Nephron (organoid): ENCODE results near the gene OR6M1.

Experiments used
- H3K27ac Mint-ChIP-seq, 3 experiments: 2 replicates each; pipeline ENCODE4 v1.8.0; 2020; ENCODE audit warnings: mixed read lengths in 3 of 3, mild to moderate bottlenecking in 2 of 3, moderate library complexity in 1 of 3
- H3K27me3 Mint-ChIP-seq: 2 replicates; pipeline ENCODE4 v1.8.0; 2021; ENCODE audit warnings: low read depth, mild to moderate bottlenecking, moderate library complexity, mixed read lengths
- H3K36me3 Mint-ChIP-seq: 2 replicates; pipeline ENCODE4 v1.8.0; 2020; ENCODE audit warnings: low read depth, mixed read lengths
- H3K4me1 Mint-ChIP-seq: 2 replicates; pipeline ENCODE4 v1.8.0; 2020; ENCODE audit warnings: mixed read lengths
- H3K4me3 Mint-ChIP-seq, 3 experiments: 2 replicates each; pipeline ENCODE4 v1.8.0; 2020; ENCODE audit warnings: mild to moderate bottlenecking in 3 of 3, mixed read lengths in 3 of 3, moderate library complexity in 2 of 3
- H3K9me3 Mint-ChIP-seq: 2 replicates; pipeline ENCODE4 v1.8.0; 2020; ENCODE audit warnings: mixed read lengths
- TF ChIP-seq, protein P1 (sequence below), 3 experiments: fragments of 200-600 bp; sonication (generic); IDR thresholded peaks; one replicate each; pipeline ENCODE4 v1.5.0; 2021; ENCODE audit warnings: antibody characterized with exemption in 3 of 3; ENCODE audit not compliant: unreplicated experiment in 3 of 3

Gene OR6M1

DNA sequence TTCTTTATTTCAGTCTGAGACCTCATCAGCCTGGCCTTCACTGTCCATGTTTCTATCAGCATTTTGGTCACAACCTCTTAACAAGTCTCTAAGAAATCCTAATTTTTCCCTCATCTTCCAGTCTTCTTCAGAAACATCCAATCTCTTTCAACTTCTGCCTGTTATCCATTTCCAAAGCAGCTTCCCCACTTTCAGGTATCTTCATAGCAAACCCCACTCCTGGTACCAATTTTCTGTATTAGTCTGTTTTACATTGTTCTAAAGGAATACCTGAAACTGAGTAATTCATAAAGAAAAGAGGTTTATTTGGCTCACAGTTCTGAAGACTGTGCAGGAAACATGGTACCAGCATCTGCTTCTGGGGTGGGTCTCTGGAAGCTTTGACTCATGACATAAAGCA, 43.7 kb downstream of the OR6M1 start:
- Mint-ChIP-seq H3K9me3 (peaks cover 14% of the 10 kb centered on the region), H3K36me3 (no peaks in the 10 kb centered on the region), H3K4me1 (no peaks in the 10 kb centered on the region)

DNA sequence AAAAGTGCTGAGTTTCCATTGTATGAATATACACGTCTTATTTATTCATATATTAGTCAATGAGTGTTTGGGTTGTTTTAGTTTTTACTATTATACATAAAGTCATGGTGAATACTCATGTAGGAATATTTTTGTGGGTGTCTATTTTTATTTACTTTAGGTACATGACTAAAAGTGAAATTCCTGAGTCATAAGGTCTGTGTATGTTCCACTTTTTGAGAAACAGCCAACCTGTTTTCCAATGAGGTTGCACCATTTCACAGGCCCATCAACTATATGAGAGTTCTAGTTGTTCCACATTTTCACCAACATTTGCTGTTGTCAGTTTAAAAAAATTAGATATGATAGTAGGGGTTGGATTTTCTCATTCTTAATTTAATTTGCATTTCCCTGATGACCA, 45.3 kb downstream of the OR6M1 start:
- TF ChIP-seq, protein P1, sequence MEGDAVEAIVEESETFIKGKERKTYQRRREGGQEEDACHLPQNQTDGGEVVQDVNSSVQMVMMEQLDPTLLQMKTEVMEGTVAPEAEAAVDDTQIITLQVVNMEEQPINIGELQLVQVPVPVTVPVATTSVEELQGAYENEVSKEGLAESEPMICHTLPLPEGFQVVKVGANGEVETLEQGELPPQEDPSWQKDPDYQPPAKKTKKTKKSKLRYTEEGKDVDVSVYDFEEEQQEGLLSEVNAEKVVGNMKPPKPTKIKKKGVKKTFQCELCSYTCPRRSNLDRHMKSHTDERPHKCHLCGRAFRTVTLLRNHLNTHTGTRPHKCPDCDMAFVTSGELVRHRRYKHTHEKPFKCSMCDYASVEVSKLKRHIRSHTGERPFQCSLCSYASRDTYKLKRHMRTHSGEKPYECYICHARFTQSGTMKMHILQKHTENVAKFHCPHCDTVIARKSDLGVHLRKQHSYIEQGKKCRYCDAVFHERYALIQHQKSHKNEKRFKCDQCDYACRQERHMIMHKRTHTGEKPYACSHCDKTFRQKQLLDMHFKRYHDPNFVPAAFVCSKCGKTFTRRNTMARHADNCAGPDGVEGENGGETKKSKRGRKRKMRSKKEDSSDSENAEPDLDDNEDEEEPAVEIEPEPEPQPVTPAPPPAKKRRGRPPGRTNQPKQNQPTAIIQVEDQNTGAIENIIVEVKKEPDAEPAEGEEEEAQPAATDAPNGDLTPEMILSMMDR (IDR thresholded peaks at IDR 0.05; ENCODE audit: unreplicated experiment in 3 of 3): no peak
- H3K27ac Mint-ChIP-seq: no peak overlapping the region

More for the DNA sequence above, 43.7 kb downstream of the OR6M1 start:
- no peak overlapping the region for H3K27ac Mint-ChIP-seq
- no peak overlapping the region for H3K4me3 Mint-ChIP-seq
- TF ChIP-seq, protein P1 (IDR thresholded peaks at IDR 0.05; ENCODE audit: unreplicated experiment in 3 of 3): no peak
- H3K27me3 Mint-ChIP-seq: no peaks in the 10 kb centered on the region

DNA sequence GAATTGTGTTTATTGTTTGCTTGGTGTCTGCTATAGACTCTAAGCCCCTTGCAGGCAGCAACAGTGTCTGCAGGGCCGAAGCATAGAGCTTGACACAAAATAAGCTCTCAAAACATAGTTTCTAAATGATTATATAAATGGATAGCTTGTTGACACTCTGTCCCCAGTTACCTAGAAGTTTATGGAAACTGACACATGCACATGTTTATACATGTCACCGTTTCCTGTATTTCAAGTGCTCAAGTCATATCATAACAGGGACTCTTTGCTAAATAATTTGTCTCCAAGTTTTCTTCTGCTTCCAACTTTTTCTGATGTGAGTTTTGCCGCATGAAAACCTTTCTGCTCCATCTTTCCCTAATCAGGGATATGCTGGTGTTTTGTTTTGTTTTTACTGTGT, 48.2 kb downstream of the OR6M1 start:
- no peak overlapping the region for H3K27ac Mint-ChIP-seq
- H3K36me3 Mint-ChIP-seq: no peaks in the 10 kb centered on the region
- peaks cover 10% of the 10 kb centered on the region for H3K9me3 Mint-ChIP-seq
- no peaks in the 10 kb centered on the region for H3K27me3 Mint-ChIP-seq
- TF ChIP-seq, protein P1 (IDR thresholded peaks at IDR 0.05; ENCODE audit: unreplicated experiment in 3 of 3): no peak
- H3K4me3 Mint-ChIP-seq: no peak overlapping the region
- H3K4me1 Mint-ChIP-seq: no peaks in the 10 kb centered on the region

More for the DNA sequence above, 45.3 kb downstream of the OR6M1 start:
- Mint-ChIP-seq H3K36me3 (no peaks in the 10 kb centered on the region), H3K9me3 (peaks cover 14% of the 10 kb centered on the region), H3K4me3 (no peak overlapping the region), H3K4me1 (no peaks in the 10 kb centered on the region), H3K27me3 (no peaks in the 10 kb centered on the region)

DNA sequence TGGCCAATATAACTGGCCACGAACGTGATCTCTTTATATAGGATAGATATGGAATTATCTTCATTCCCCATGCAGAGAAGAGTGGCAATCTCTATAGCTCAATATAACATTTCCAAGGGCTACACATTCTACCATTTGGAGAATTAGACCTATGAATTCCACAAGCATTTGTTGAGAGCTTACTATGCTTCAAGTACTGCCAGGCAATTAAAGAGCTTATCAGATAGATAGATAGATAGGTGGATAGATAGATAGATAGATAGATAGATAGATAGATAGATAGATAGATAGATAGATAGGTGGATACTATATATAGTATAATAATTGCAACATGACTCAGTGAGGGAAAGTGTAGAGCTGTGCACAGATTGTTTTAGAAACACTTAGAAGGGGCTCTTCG, 50.3 kb downstream of the OR6M1 start:
- Mint-ChIP-seq H3K4me1 (no peaks in the 10 kb centered on the region), H3K27ac (no peak overlapping the region), H3K36me3 (no peaks in the 10 kb centered on the region), H3K27me3 (peaks cover 5% of the 10 kb centered on the region), H3K9me3 (no peaks in the 10 kb centered on the region), H3K4me3 (no peak overlapping the region)
- TF ChIP-seq, protein P1 (IDR thresholded peaks at IDR 0.05; ENCODE audit: unreplicated experiment in 3 of 3): no peak
